A673 (cell line): ENCODE measurements around the gene ROBO2. TPM values are rescaled to one million over a fixed set of nuclear protein-coding genes. Genes with fewer than 3 reads are reported as not detected.

ENCODE experiments used
- BruUV-seq: library from RNA; stranded (reverse); fragments of 400-500 nt; replicated peaks from 2 replicates; lab custom pipeline; 2021; lab: Mats Ljungman, UMichigan
- CTCF ChIA-PET: fragments of 300-600 bp; sonication (Branson Sonifier 250); formaldehyde crosslinking; loops from one replicate; lab custom pipeline; 2022; ENCODE audit warnings: antibody characterized with exemption; lab: Charles Lee
- POLR2A ChIA-PET: fragments of 300-600 bp; sonication (Branson Sonifier 250); formaldehyde crosslinking; loops from one replicate; lab custom pipeline; 2022; ENCODE audit warnings: antibody characterized with exemption; ENCODE audit not compliant: low non-redundant PET; lab: Charles Lee
- DNase-seq: peaks from one replicate; pipeline ENCODE4 v3.0.0-alpha.2; 2015; ENCODE audit warnings: low spot score
- H3K27ac ChIP-seq: fragments of 200-600 bp; sonication (generic); 2 replicates; pipeline ENCODE4 v1.5.1; 2016; ENCODE audit warnings: mixed run types, low read depth, mild to moderate bottlenecking, mixed read lengths, antibody characterized with exemption, low read length; ENCODE audit not compliant: poor library complexity, severe bottlenecking
- H3K27me3 ChIP-seq: fragments of 200-600 bp; sonication (generic); replicated peaks from 2 replicates; pipeline ENCODE4 v1.6.1; 2017; ENCODE audit warnings: mixed run types, low read depth, mild to moderate bottlenecking, mixed read lengths, antibody characterized with exemption, low read length; ENCODE audit not compliant: insufficient read depth, poor library complexity
- H3K36me3 ChIP-seq: fragments of 200-600 bp; sonication (generic); 2 replicates; pipeline ENCODE4 v1.6.1; 2016; ENCODE audit warnings: mixed run types, mild to moderate bottlenecking, mixed read lengths, antibody characterized with exemption, low read length; ENCODE audit not compliant: insufficient read depth, poor library complexity, severe bottlenecking
- H3K4me1 ChIP-seq: fragments of 200-600 bp; sonication (generic); 2 replicates; pipeline ENCODE4 v1.6.1; 2017; ENCODE audit warnings: mixed run types, mild to moderate bottlenecking, mixed read lengths, antibody characterized with exemption, low read length; ENCODE audit not compliant: insufficient read depth, poor library complexity, severe bottlenecking
- H3K4me3 ChIP-seq: fragments of 200-600 bp; sonication (generic); 2 replicates; pipeline ENCODE4 v1.5.1; 2016; ENCODE audit warnings: low read depth, mixed run types, mild to moderate bottlenecking, mixed read lengths, low read length; ENCODE audit not compliant: poor library complexity, severe bottlenecking
- H3K9me3 ChIP-seq: fragments of 200-600 bp; sonication (generic); 2 replicates; pipeline ENCODE4 v1.6.1; 2016; ENCODE audit warnings: mixed run types, low read depth, mild to moderate bottlenecking, mixed read lengths, antibody characterized with exemption, low read length; ENCODE audit not compliant: poor library complexity, severe bottlenecking
- EZH2 ChIP-seq: fragments of 200-600 bp; sonication (generic); IDR thresholded peaks from 2 replicates; pipeline ENCODE4 v1.6.1; 2017; ENCODE audit warnings: borderline replicate concordance, low read depth, mild to moderate bottlenecking, mixed read lengths, antibody characterized with exemption, low read length; ENCODE audit not compliant: poor library complexity, severe bottlenecking
- intact Hi-C: fragments of 100-400 bp; cut with micrococcal nuclease; formaldehyde crosslinking; loops from one replicate; pipeline ENCODE4 v1.10.0; 2022; ENCODE audit not compliant: unreplicated experiment
- total RNA-seq: library from RNA; stranded (reverse); gene quantifications from 2 replicates; pipeline ENCODE4 v1.2.3, GENCODE V29; 2021
- TF ChIP-seq, protein P1 (sequence below): fragments of 300-800, 200-600 bp; sonication (generic); conservative IDR thresholded peaks from 2 replicates; pipeline ENCODE4 v1.5.1; 2017; ENCODE audit warnings: low read depth, mild to moderate bottlenecking, antibody characterized with exemption, low read length, moderate library complexity, mixed read lengths

ROBO2 gene
- total RNA-seq, 1 experiment from 2014 or later = 17.5 TPM

DNA sequence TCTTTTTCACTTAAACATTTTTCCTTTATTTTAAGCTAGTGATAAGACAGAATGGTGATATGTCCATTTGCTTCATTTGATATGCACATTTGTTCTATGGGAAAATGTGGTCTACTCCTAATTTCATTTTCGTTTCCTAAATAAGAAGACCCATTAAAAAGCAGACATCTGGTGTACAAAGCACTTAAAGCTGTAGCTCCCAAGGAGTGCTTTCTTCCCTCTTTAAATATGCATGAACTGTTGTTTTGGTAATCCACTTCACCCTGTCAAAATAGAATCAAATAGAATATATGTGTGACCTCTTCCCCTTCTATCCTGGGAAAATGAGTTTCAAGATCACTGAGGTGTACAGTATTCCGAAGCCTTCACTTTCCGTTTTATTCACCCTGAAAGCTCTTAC is 182.8 kb downstream of the ROBO2 start:
- intact Hi-C loops = no loop called here
- Histone ChIP-seq H3K4me1 (no peaks in the 10 kb centered on the region), H3K36me3 (no peaks in the 10 kb centered on the region), H3K9me3 (no peaks in the 10 kb centered on the region), H3K4me3 (no peak overlapping the region), H3K27me3 (no peaks in the 10 kb centered on the region), H3K27ac (no peak overlapping the region)
- CTCF ChIA-PET = no interaction called here
- TF ChIP-seq, protein P1, sequence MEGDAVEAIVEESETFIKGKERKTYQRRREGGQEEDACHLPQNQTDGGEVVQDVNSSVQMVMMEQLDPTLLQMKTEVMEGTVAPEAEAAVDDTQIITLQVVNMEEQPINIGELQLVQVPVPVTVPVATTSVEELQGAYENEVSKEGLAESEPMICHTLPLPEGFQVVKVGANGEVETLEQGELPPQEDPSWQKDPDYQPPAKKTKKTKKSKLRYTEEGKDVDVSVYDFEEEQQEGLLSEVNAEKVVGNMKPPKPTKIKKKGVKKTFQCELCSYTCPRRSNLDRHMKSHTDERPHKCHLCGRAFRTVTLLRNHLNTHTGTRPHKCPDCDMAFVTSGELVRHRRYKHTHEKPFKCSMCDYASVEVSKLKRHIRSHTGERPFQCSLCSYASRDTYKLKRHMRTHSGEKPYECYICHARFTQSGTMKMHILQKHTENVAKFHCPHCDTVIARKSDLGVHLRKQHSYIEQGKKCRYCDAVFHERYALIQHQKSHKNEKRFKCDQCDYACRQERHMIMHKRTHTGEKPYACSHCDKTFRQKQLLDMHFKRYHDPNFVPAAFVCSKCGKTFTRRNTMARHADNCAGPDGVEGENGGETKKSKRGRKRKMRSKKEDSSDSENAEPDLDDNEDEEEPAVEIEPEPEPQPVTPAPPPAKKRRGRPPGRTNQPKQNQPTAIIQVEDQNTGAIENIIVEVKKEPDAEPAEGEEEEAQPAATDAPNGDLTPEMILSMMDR = no peak
- no peak for TF ChIP-seq EZH2
- DNase-seq = peak; percentile 24
- no TSS peak for BruUV-seq
- POLR2A ChIA-PET = no interaction called here

DNA sequence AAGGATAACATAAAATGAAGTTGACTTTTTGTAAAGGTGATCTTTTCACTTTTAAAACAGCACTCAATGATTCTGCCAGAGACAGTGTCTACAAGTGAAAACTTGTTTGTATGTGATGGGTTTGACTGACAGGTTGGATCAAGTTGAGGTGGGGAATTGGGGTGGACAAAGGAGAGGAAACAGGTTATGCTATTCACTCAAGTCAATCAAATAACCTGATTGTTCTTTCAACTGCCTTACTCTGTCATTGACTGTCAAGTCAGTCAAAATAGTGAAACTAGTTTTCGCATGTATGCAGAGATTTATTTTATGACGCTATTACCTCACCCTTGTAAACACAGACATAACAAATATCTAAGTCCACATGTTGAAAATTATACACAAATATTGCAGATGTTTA is 187.7 kb downstream of the ROBO2 start:
- Histone ChIP-seq H3K36me3 (no peaks in the 10 kb centered on the region), H3K27ac (no peak overlapping the region), H3K4me3 (no peak overlapping the region), H3K9me3 (no peaks in the 10 kb centered on the region), H3K4me1 (no peaks in the 10 kb centered on the region), H3K27me3 (no peaks in the 10 kb centered on the region)
- POLR2A ChIA-PET = no interaction called here
- BruUV-seq = no TSS peak
- DNase-seq = no peak
- no peak for TF ChIP-seq EZH2
- TF ChIP-seq, protein P1 = no peak
- intact Hi-C loops = no loop called here
- CTCF ChIA-PET = no interaction called here

DNA sequence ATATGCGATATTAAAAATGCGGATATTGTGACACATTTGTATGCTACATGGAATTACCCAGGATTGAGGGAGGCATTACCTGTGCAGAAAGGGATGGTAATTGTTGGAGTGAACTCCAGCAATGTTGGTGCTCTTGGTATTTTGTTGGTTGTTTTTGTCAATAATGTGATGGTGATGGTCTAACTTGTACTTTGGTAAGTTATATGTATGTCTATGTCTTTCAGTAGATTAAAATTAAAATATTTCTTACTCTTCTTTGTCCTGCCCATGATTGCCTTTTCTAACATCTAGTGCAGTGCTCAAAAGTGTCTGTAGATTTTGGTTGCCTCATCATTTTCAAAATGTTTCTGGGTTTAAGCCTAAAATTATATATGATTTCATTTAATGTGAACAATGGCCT is 192.7 kb downstream of the ROBO2 start:
- TF ChIP-seq, protein P1 = no peak
- TF ChIP-seq EZH2 = no peak
- Histone ChIP-seq H3K9me3 (no peaks in the 10 kb centered on the region), H3K4me3 (no peak overlapping the region), H3K4me1 (peaks cover 4% of the 10 kb centered on the region), H3K36me3 (no peaks in the 10 kb centered on the region), H3K27me3 (no peaks in the 10 kb centered on the region), H3K27ac (no peak overlapping the region)
- ChIA-PET POLR2A (no interaction called here), CTCF (no interaction called here)
- no peak for DNase-seq
- no TSS peak for BruUV-seq
- intact Hi-C loops = no loop called here
